Stomach (tissue), 19 donors: Measurements from ENCODE around the gene DDX31. TPM values are rescaled to one million over a fixed set of nuclear protein-coding genes. Genes with fewer than 3 reads are reported as not detected.
"Not testable (repeated sequence)": the region's sequence is repeated elsewhere in the genome, so short reads cannot be mapped to it uniquely, and the experiment has no call there.

Experiments used
- DNase-seq, 2 donors: peaks; one replicate each; pipeline versions ENCODE4 v3.0.0 to v3.0.0-alpha.2; 2013 to 2019
- H3K27ac ChIP-seq, 5 donors: fragments of 200-600 bp in 4 of 5; sonication (generic) in 4 of 5; one replicate each; pipeline ENCODE4 v1.5.1; 2013 to 2019; ENCODE audit warnings: mild to moderate bottlenecking in 1 of 5, moderate library complexity in 1 of 5
- H3K27me3 ChIP-seq, 3 donors: fragments of 200-600 bp; sonication (generic); one replicate each; pipeline ENCODE4 v1.5.1; 2017 to 2019; ENCODE audit warnings: mixed run types in 1 of 3
- H3K36me3 ChIP-seq, 4 donors: fragments of 200-600 bp; sonication (generic); 1 replicate in 3 of 4; 2 replicates in 1 of 4; pipeline ENCODE4 v1.5.1; 2016 to 2019
- H3K4me1 ChIP-seq, 4 donors: fragments of 200-600 bp; sonication (generic); one replicate each; pipeline ENCODE4 v1.5.1; 2016 to 2019
- H3K4me3 ChIP-seq, 4 donors: fragments of 200-600 bp; sonication (generic) in 3 of 4; one replicate each; pipeline ENCODE4 v1.5.1; 2016 to 2019; ENCODE audit warnings: mild to moderate bottlenecking in 1 of 4
- H3K9me3 ChIP-seq, 4 donors: fragments of 200-600 bp; sonication (generic); one replicate each; pipeline ENCODE4 v1.5.1; 2016 to 2019
- EP300 ChIP-seq: sonication (generic); formaldehyde crosslinking; IDR thresholded peaks from one replicate; pipeline ENCODE4 v1.6.1; 2017; ENCODE audit warnings: antibody characterized with exemption
- POLR2A ChIP-seq, 4 donors: fragments of 450-650 bp; IDR thresholded peaks; one replicate each; pipeline ENCODE4 v1.6.1; 2016; ENCODE audit warnings: antibody characterized with exemption in 4 of 4, control low read depth in 2 of 4, mild to moderate bottlenecking in 1 of 4, moderate library complexity in 1 of 4
- POLR2AphosphoS5 ChIP-seq, 3 donors: sonication (generic); formaldehyde crosslinking; IDR thresholded peaks; one replicate each; pipeline ENCODE4 v1.6.1; 2016; ENCODE audit warnings: antibody characterized with exemption in 3 of 3
- WGBS, 5 donors: extraction: QIAGEN DNeasy Blood & Tissue Kit in 3 of 5; methylation state at CpG; one replicate each; pipeline versions ENCODE4 v1.1.5 to v1.1.7; 2013 to 2018; 5-methylcytosine and 5-hydroxymethylcytosine counted together
- intact Hi-C: fragments of 100-400 bp; cut with DNase I; formaldehyde crosslinking; loops from one replicate; pipeline ENCODE4 v1.15.1; 2023; ENCODE audit warnings: low total_unique reads
- long read RNA-seq, 10 donors: transcript quantifications; one replicate each; lab custom pipeline, GENCODE V29; 2026
- polyA plus RNA-seq, 3 donors: library from polyadenylated mRNA; stranded (reverse); fragments of 200-250 nt; gene quantifications; one replicate each; pipeline ENCODE4 v1.2.3, GENCODE V29; 2013
- total RNA-seq, 5 donors: library from RNA; depleted of rRNA; stranded (reverse); fragments of >200 nt; gene quantifications; one replicate each; pipeline versions ENCODE4 v1.1.0 to v1.2.3, GENCODE V29; 2014 to 2016
- TF ChIP-seq, protein P1 (sequence below), 7 experiments: fragments of 450-650 bp in 4 of 7; fragments of 200-600 bp in 3 of 7; sonication (generic) in 3 of 7; IDR thresholded peaks; one replicate each; pipeline ENCODE4 v1.5.1; 2016 to 2019; ENCODE audit warnings: antibody characterized with exemption in 7 of 7, control low read depth in 2 of 7, mild to moderate bottlenecking in 1 of 7
- donor health status: healthy with polysubstance abuse.
- donor health status: Bipolar disorder and iron deficiency.
- donor health status: healthy.

The DDX31 gene
- total RNA-seq (10 to 100 TPM in 2 of 5 donors, 1 to 10 TPM in 3; 4.1 to 26.8 (median 9.8) TPM), polyA plus RNA-seq (1 to 10 TPM; 3.1 to 7.3 (median 3.2) TPM)
- long read RNA-seq, donor 1: 0 reads
- long read RNA-seq, donor 2: 0 reads
- long read RNA-seq, donor 3, full-length matches to known transcripts: 1 of 1 reads
- long read RNA-seq, donor 3, partial matches to known transcripts: 0 of 1 reads
- long read RNA-seq, donor 3, other reads (novel, unspliced or antisense): 0 of 1 reads
- long read RNA-seq, donor 4: 0 reads
- long read RNA-seq, donor 5, full-length matches to known transcripts: 1 of 1 reads
- long read RNA-seq, donor 5, partial matches to known transcripts: 0 of 1 reads
- long read RNA-seq, donor 5, other reads (novel, unspliced or antisense): 0 of 1 reads
- long read RNA-seq, donor 6, full-length matches to known transcripts: 3 of 3 reads
- long read RNA-seq, donor 6, partial matches to known transcripts: 0 of 3 reads
- long read RNA-seq, donor 6, other reads (novel, unspliced or antisense): 0 of 3 reads
- long read RNA-seq, donor 7: 0 reads
- long read RNA-seq, donor 8: 0 reads
- long read RNA-seq, donor 9, partial matches to known transcripts: 0 of 1 reads
- long read RNA-seq, donor 9, other reads (novel, unspliced or antisense): 0 of 1 reads
- long read RNA-seq, donor 10: 0 reads

DNA sequence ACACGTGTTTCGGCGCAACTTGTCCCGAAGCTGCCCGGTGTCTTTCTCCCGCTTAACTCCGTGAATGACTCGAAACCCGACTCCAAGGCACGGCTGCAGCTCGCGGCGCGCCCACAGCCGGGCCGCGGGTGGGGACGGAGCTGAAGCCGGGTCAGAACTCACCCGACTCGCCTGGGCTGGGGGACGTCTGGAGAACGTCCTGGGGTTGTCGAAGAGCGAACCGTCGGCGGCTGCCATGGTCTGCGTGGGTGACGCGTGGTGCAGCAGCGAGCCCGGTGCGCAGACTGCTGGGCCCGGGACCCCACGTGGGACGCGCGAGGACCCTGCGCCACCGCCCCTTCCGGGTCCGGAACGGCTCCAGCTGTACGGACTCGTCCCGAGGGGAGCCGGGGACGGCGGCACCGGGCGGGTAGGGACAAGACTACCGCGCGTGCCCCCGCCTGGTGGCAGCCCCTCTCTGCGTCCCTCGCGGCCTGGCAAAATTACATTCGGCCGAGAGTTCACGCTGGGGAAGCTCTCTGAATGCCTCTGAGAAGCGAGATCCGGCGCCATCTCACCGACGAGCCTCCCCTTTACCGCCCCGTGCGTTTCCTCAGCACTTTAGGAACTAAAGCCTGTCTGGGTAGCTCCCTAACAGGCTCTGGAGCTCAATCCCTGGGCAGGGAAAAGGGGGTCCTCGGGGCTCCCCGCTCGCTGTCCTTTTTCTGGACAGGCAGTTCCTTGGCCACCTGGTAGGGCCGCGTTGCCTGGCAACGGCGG is at the start of gene DDX31:
Gene DDX31 (minus strand): TSS at position 286 of the 759 bp plus-strand sequence. CDS start 49 bp downstream, at position 237.
- no peaks in the 10 kb centered on the region for H3K36me3 ChIP-seq
- H3K4me3 ChIP-seq: peak within 1 kb of the TSS; percentile 74 to 90 (median 84)
- peaks cover 26 to 60% (median 44%) of the 10 kb centered on the region in 4 donors for H3K4me1 ChIP-seq
- no peaks in the 10 kb centered on the region for H3K27me3 ChIP-seq
- no peaks in the 10 kb centered on the region for H3K9me3 ChIP-seq
- peak in 1 of 4 donors; percentile 17 for TF ChIP-seq POLR2A (IDR thresholded peaks at IDR 0.05)
- no peak for TF ChIP-seq EP300
- peak; percentile 45 to 87 (median 57) for TF ChIP-seq POLR2AphosphoS5 (IDR thresholded peaks at IDR 0.05)
- 0 to 1% (median 0%) methylated on average over 31 to 77 of the region's 77 CpGs for WGBS, 5 donors
- peak within 1 kb of the TSS; percentile 94 to 98 (median 96) for H3K27ac ChIP-seq
- intact Hi-C loops: no loop called here
- peak; percentile 89 to 94 for DNase-seq

DNA sequence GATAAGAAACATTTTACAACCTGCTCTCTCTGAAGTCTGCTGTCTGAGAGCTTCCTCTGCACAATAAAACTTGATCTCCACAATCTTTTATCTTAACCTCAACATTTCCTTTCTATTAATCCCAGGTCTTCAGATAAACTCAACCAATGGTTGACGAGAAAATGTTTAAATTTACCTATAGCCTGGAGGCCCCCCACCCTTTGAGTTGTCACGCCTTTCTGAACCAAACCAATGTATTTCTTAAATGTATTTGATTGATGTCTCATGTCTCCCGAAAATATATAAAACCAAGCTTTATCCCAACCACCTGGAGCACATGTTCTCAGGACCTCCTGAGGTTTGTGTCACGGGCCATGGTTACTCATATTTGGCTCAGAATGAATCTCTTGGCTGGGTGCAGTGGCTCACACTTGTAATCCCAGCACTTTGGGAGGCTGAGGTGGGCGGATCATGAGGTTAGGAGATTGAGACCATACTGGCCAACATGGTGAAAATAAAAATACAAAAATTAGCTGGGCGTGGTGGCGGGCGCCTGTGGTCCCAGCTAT is 48.7 kb upstream of the DDX31 start:
- H3K27me3 ChIP-seq: peaks cover 0 to 53% (median 0%) of the 10 kb centered on the region in 3 donors
- intact Hi-C loops, H3K36me3 ChIP-seq, H3K9me3 ChIP-seq, DNase-seq, H3K27ac ChIP-seq, H3K4me1 ChIP-seq, H3K4me3 ChIP-seq: not testable (repeated sequence)
- 56 to 68% (median 65%) methylated on average over 8 of the region's 8 CpGs for WGBS, 5 donors

DNA sequence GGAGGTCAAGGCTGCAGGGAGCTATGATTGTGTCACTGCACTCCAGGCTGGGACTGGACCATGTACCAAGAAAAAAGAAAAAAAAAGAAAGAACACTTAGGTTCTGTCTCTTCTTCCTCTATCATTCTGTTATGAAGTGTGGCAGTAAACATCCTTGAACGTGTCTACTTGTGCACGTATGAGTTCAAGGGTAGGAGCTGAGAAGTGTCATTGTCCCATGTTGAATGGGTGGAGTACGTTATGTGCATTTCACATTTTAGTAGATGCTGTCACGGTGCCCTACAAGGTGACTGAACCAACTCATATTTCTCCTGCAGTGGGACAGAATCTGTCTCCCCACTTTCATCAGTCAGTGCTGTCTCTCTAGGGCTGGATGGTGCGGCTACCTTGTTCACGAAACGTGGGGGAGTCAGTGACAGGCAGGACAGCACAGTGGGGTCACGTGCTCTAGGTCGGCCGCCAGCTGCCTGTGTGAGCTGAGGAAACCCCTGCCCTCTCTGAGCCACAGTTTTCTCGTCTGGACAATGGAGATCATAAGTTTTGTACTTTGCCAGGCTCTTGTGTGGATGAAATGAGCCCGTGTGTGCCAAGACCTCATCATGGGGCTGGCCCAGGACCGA is 47.7 kb upstream of the DDX31 start:
- intact Hi-C loops: no loop called here
- Histone ChIP-seq H3K27me3 (peaks cover 0 to 48% (median 0%) of the 10 kb centered on the region in 3 donors), H3K27ac (no peak overlapping the region), H3K4me3 (no peak overlapping the region), H3K4me1 (no peaks in the 10 kb centered on the region), H3K9me3 (no peaks in the 10 kb centered on the region), H3K36me3 (no peaks in the 10 kb centered on the region)
- 69 to 77% (median 77%) methylated on average over 9 to 13 of the region's 13 CpGs for WGBS, 5 donors
- TF ChIP-seq POLR2AphosphoS5 (IDR thresholded peaks at IDR 0.05) (no peak), POLR2A (IDR thresholded peaks at IDR 0.05) (no peak), EP300 (no peak)
- TF ChIP-seq, protein P1, sequence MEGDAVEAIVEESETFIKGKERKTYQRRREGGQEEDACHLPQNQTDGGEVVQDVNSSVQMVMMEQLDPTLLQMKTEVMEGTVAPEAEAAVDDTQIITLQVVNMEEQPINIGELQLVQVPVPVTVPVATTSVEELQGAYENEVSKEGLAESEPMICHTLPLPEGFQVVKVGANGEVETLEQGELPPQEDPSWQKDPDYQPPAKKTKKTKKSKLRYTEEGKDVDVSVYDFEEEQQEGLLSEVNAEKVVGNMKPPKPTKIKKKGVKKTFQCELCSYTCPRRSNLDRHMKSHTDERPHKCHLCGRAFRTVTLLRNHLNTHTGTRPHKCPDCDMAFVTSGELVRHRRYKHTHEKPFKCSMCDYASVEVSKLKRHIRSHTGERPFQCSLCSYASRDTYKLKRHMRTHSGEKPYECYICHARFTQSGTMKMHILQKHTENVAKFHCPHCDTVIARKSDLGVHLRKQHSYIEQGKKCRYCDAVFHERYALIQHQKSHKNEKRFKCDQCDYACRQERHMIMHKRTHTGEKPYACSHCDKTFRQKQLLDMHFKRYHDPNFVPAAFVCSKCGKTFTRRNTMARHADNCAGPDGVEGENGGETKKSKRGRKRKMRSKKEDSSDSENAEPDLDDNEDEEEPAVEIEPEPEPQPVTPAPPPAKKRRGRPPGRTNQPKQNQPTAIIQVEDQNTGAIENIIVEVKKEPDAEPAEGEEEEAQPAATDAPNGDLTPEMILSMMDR (IDR thresholded peaks at IDR 0.05): no peak
- DNase-seq: no peak

DNA sequence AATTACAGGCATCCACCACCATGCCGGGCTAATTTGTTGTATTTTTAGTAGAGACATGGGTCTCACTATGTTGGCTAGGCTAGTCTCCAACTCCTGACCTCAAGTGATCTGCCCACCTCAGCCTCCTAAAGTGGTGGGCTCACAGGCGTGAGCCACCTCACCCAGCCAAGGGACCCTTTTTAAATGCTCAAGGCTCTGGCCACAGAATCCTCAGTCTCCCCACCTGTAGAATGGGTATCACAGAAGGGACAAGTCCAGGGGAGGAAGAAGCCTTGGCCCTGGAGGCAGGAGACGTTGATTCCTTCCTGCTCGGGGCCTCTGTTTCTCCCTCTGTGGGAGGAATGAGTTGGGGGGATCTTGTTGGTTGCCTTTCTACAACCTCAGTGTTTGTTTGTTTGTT is 46.2 kb upstream of the DDX31 start:
- intact Hi-C loops: no loop called here
- no peaks in the 10 kb centered on the region for H3K4me1 ChIP-seq
- no peak for DNase-seq
- H3K27ac ChIP-seq: no peak overlapping the region
- H3K4me3 ChIP-seq: no peak overlapping the region
- H3K36me3 ChIP-seq: no peaks in the 10 kb centered on the region
- H3K9me3 ChIP-seq: no peaks in the 10 kb centered on the region
- peaks cover 0 to 39% (median 0%) of the 10 kb centered on the region in 3 donors for H3K27me3 ChIP-seq
- 81 to 90% (median 88%) methylated on average over 4 of the region's 4 CpGs for WGBS, 5 donors
- no peak for TF ChIP-seq POLR2AphosphoS5 (IDR thresholded peaks at IDR 0.05)
- TF ChIP-seq, protein P1 (IDR thresholded peaks at IDR 0.05): no peak
- TF ChIP-seq POLR2A (IDR thresholded peaks at IDR 0.05): no peak
